Stomach (tissue), 9 donors: ENCODE results near the gene LRSAM1. TPM values are rescaled to one million over a fixed set of nuclear protein-coding genes. Genes with fewer than 3 reads are reported as not detected.

Experiments
- DNase-seq, 2 donors: peaks; one replicate each; pipeline versions ENCODE4 v3.0.0 to v3.0.0-alpha.2; 2013 to 2019
- H3K27ac ChIP-seq, 5 donors: fragments of 200-600 bp in 4 of 5; sonication (generic) in 4 of 5; one replicate each; pipeline ENCODE4 v1.5.1; 2013 to 2019; ENCODE audit warnings: mild to moderate bottlenecking in 1 of 5, moderate library complexity in 1 of 5
- H3K27me3 ChIP-seq, 3 donors: fragments of 200-600 bp; sonication (generic); one replicate each; pipeline ENCODE4 v1.5.1; 2017 to 2019; ENCODE audit warnings: mixed run types in 1 of 3
- H3K36me3 ChIP-seq, 4 donors: fragments of 200-600 bp; sonication (generic); 1 replicate in 3 of 4; 2 replicates in 1 of 4; pipeline ENCODE4 v1.5.1; 2016 to 2019
- H3K4me1 ChIP-seq, 4 donors: fragments of 200-600 bp; sonication (generic); one replicate each; pipeline ENCODE4 v1.5.1; 2016 to 2019
- H3K4me3 ChIP-seq, 4 donors: fragments of 200-600 bp; sonication (generic) in 3 of 4; one replicate each; pipeline ENCODE4 v1.5.1; 2016 to 2019; ENCODE audit warnings: mild to moderate bottlenecking in 1 of 4
- H3K9me3 ChIP-seq, 4 donors: fragments of 200-600 bp; sonication (generic); one replicate each; pipeline ENCODE4 v1.5.1; 2016 to 2019
- CTCF ChIP-seq, 7 experiments: fragments of 450-650 bp in 4 of 7; fragments of 200-600 bp in 3 of 7; sonication (generic) in 3 of 7; IDR thresholded peaks; one replicate each; pipeline ENCODE4 v1.5.1; 2016 to 2019; ENCODE audit warnings: antibody characterized with exemption in 7 of 7, control low read depth in 2 of 7, mild to moderate bottlenecking in 1 of 7
- EP300 ChIP-seq: sonication (generic); formaldehyde crosslinking; IDR thresholded peaks from one replicate; pipeline ENCODE4 v1.6.1; 2017; ENCODE audit warnings: antibody characterized with exemption
- POLR2A ChIP-seq, 4 donors: fragments of 450-650 bp; IDR thresholded peaks; one replicate each; pipeline ENCODE4 v1.6.1; 2016; ENCODE audit warnings: antibody characterized with exemption in 4 of 4, control low read depth in 2 of 4, mild to moderate bottlenecking in 1 of 4, moderate library complexity in 1 of 4
- POLR2AphosphoS5 ChIP-seq, 3 donors: sonication (generic); formaldehyde crosslinking; IDR thresholded peaks; one replicate each; pipeline ENCODE4 v1.6.1; 2016; ENCODE audit warnings: antibody characterized with exemption in 3 of 3
- WGBS, 5 donors: extraction: QIAGEN DNeasy Blood & Tissue Kit in 3 of 5; methylation state at CpG; one replicate each; pipeline versions ENCODE4 v1.1.5 to v1.1.7; 2013 to 2018; 5-methylcytosine and 5-hydroxymethylcytosine counted together
- intact Hi-C: fragments of 100-400 bp; cut with DNase I; formaldehyde crosslinking; loops from one replicate; pipeline ENCODE4 v1.15.1; 2023; ENCODE audit warnings: low total_unique reads
- polyA plus RNA-seq, 3 donors: library from polyadenylated mRNA; stranded (reverse); fragments of 200-250 nt; gene quantifications; one replicate each; pipeline ENCODE4 v1.2.3, GENCODE V29; 2013
- total RNA-seq, 5 donors: library from RNA; depleted of rRNA; stranded (reverse); fragments of >200 nt; gene quantifications; one replicate each; pipeline versions ENCODE4 v1.1.0 to v1.2.3, GENCODE V29; 2014 to 2016
- donor health status: healthy with polysubstance abuse.
- donor health status: Bipolar disorder and iron deficiency.
- donor health status: healthy.

The LRSAM1 gene
- total and polyA plus RNA-seq, 8 donors: 7.2 to 138 (median 14.0) TPM

GRCh38 chr9:127437497-127438264 lies 13.6 kb upstream of the LRSAM1 start:
- intact Hi-C loops: no loop called here
- no peak for DNase-seq
- Histone ChIP-seq H3K27me3 (no peaks in the 10 kb centered on the region), H3K4me1 (no peaks in the 10 kb centered on the region), H3K9me3 (no peaks in the 10 kb centered on the region), H3K27ac (no peak overlapping the region), H3K36me3 (peaks cover 89 to 100% (median 100%) of the 10 kb centered on the region in 4 donors), H3K4me3 (no peak overlapping the region)
- TF ChIP-seq CTCF (IDR thresholded peaks at IDR 0.05) (no peak), POLR2AphosphoS5 (IDR thresholded peaks at IDR 0.05) (no peak)
- WGBS, 5 donors: 80 to 87% (median 84%) methylated on average over 12 of the region's 12 CpGs

- Histone ChIP-seq H3K36me3 (peaks cover 91 to 100% (median 100%) of the 10 kb centered on the region in 4 donors), H3K4me3 (no peak overlapping the region), H3K27me3 (no peaks in the 10 kb centered on the region), H3K27ac (no peak overlapping the region), H3K9me3 (no peaks in the 10 kb centered on the region), H3K4me1 (no peaks in the 10 kb centered on the region)
- WGBS, 5 donors: 94 to 96% (median 95%) methylated on average over 8 to 9 of the region's 9 CpGs
- intact Hi-C loops: no loop called here
- no peak for DNase-seq
- TF ChIP-seq EP300: no peak
- no peak for TF ChIP-seq POLR2AphosphoS5 (IDR thresholded peaks at IDR 0.05)
- TF ChIP-seq POLR2A (IDR thresholded peaks at IDR 0.05): no peak
- TF ChIP-seq CTCF (IDR thresholded peaks at IDR 0.05): no peak
These were observed 12.9 kb upstream of the LRSAM1 start for GRCh38 chr9:127438394-127438793.

GRCh38 chr9:127444283-127444920 lies 6.9 kb upstream of the LRSAM1 start:
- Histone ChIP-seq H3K4me1 (peaks cover 11 to 28% (median 14%) of the 10 kb centered on the region in 4 donors), H3K9me3 (peaks cover 0 to 8% (median 0%) of the 10 kb centered on the region in 4 donors), H3K4me3 (no peak overlapping the region), H3K36me3 (peaks cover 87 to 100% (median 99%) of the 10 kb centered on the region in 4 donors), H3K27ac (peak overlapping the region in 1 of 5 donors; percentile 34), H3K27me3 (no peaks in the 10 kb centered on the region)
- no peak for DNase-seq
- TF ChIP-seq POLR2AphosphoS5 (IDR thresholded peaks at IDR 0.05) (no peak), POLR2A (IDR thresholded peaks at IDR 0.05) (no peak), CTCF (IDR thresholded peaks at IDR 0.05) (no peak), EP300 (no peak)
- intact Hi-C loops: no loop called here
- WGBS, 5 donors: 85 to 96% (median 90%) methylated on average over 17 of the region's 17 CpGs

GRCh38 chr9:127444921-127445850 lies 6.1 kb upstream of the LRSAM1 start:
- intact Hi-C loops: no loop called here
- H3K36me3 ChIP-seq: peaks cover 84 to 97% (median 96%) of the 10 kb centered on the region in 4 donors

More at GRCh38 chr9:127444921-127445850, 6.1 kb upstream of the LRSAM1 start:
- TF ChIP-seq EP300: no peak
- TF ChIP-seq POLR2AphosphoS5 (IDR thresholded peaks at IDR 0.05): peak in 1 of 3 donors; percentile 2
- Histone ChIP-seq H3K4me1 (peaks cover 19 to 36% (median 22%) of the 10 kb centered on the region in 4 donors), H3K27me3 (no peaks in the 10 kb centered on the region), H3K9me3 (peaks cover 0 to 8% (median 0%) of the 10 kb centered on the region in 4 donors), H3K27ac (peak overlapping the region in 1 of 5 donors; percentile 31), H3K4me3 (no peak overlapping the region)
- DNase-seq: no peak
- 90 to 95% (median 95%) methylated on average over 15 of the region's 15 CpGs for WGBS, 5 donors
